ENCODE measurements around the gene FGF1.

Gene FGF1

GRCh38 chr5:142610176-142611001, 75.5 kb downstream of the FGF1 start:
- no peak for DNase-seq (ENCODE audit: low read depth)

GRCh38 chr5:142609142-142609541, 76.7 kb downstream of the FGF1 start:
- DNase-seq (ENCODE audit: low read depth), result no peak

- no peak for DNase-seq (ENCODE audit: low read depth)
Observed at GRCh38 chr5:142608081-142608480, 77.8 kb downstream of the FGF1 start.

- no peak for DNase-seq (ENCODE audit: low read depth)
Observed at GRCh38 chr5:142605611-142606010, 80.3 kb downstream of the FGF1 start.

- no peak for DNase-seq (ENCODE audit: low read depth)
Observed at GRCh38 chr5:142602720-142603245, 83.1 kb downstream of the FGF1 start.

DNA sequence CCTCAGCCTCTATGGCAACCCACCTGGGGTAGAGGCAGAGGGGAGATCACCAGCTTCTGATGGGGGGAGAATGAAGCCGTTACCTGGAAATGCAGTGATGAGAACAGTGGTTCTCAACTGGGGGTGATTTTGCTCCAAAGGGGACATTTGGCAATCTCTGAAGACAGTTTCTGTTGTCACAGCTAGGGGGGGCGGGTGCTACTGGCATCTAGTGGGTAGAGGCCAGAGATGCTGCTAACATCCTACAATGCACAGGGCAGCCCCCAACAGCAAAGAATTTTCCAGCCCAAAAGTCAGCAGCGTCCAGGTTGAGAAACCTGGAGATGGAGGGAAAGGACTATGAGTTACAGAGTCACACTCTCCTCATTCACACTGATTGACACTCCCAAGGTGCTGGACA, 84.5 kb downstream of the FGF1 start:
- DNase-seq (ENCODE audit: low read depth), result no peak

- DNase-seq (ENCODE audit: low read depth), result no peak
Observed at GRCh38 chr5:142600611-142601358, 85.1 kb downstream of the FGF1 start.

DNA sequence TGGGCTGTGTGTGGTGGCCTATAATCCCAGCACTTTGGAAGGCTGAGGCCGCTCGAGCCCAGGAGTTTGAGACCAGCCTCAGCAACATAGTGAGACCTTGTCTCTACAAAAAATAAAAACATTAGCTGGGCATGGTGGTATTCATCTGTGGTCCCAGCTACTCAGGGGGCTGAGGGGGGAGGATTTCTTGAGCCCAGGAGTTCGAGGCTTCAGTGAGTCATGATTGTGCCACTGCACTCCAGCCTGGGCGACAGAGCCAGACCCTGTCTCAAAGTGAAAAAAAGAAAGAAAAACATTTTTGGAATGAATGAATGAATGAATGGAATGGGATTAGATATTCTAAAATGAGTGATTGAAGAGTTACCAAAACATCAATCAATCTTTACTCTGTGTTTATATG, 85.8 kb downstream of the FGF1 start:
- no peak for DNase-seq (ENCODE audit: low read depth)

- DNase-seq (ENCODE audit: low read depth), result no peak
Observed at GRCh38 chr5:142598338-142598700, 87.6 kb downstream of the FGF1 start.

GRCh38 chr5:142597546-142598337, 88.1 kb downstream of the FGF1 start:
- no peak for DNase-seq (ENCODE audit: low read depth)

DNA sequence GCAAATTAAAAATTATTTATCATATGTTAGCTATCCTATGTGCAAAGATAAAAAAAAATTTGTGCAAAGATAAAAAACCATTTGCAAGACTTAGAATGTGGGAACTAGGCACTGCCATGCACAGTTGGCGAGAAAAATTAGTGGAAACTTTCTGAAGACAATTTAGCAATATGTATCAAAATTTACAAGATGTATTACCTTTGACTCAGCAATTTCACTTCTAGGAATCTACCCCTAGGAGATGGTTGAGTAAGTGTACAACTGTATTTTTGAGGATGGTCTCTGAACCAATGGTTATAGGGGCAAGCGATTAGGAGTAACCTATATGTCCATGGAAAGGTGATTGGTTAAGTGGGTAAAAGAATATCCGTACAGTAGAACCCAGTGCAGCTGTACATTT, 88.9 kb downstream of the FGF1 start:
- no peak for DNase-seq (ENCODE audit: low read depth)

- no peak for DNase-seq (ENCODE audit: low read depth)
Observed at GRCh38 chr5:142592365-142592764, 93.5 kb downstream of the FGF1 start.

DNA sequence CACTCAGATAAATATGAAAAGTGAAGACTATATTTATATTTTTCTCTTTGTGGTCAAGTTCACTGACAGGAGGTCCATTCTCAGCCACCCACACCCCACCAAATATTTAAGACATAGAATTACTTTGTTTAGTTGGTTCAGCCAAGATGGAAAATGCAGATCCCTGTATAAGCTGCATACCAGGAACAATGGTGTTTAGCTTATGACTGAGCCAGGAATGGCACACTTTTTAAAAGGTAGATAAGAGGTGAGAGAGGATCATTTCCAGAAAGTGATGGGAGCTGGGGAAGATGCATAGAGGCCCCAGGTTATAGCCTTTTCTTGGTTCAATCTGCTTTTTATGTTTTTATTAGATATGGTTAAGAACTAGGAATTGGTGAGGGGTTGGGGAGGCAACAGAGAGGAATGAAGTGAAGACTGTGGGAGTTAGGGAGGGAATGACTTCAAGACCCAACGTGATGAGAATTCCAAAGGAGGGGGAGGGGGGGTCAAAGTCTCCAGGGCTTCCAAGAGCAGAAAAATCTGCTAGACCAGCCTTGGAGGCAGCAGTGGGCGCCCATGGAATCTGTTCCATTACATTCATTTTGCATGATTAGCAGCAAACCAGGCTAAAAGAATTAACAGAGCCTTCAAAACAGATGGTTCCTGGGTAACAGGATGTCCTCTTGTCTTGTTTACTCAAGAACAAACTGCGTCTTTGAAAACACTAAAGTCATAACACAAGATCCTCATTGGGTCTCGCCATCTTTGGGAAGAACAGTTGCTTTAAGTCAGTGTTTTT, 95.2 kb downstream of the FGF1 start:
- DNase-seq (ENCODE audit: low read depth), result no peak

DNA sequence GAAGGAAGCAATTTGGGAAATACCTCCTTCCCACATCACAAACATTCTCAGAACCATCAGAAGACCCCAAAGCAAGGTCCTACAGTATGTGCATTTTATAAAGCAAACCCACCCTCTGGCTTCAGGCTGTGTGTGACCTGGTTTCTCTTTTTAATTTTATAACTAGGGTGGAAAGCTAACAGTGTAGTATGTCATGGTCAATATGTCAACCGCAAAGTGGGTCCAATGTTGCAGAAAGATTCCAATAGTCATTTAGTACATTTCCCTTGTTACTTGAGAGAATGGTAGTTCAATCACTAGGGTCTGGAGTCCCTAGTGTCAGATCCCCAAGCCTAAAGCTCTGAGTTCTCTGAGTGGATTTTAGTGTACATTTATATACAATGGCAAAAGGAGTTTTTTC, 96.2 kb downstream of the FGF1 start:
- no peak for DNase-seq (ENCODE audit: low read depth)

DNA sequence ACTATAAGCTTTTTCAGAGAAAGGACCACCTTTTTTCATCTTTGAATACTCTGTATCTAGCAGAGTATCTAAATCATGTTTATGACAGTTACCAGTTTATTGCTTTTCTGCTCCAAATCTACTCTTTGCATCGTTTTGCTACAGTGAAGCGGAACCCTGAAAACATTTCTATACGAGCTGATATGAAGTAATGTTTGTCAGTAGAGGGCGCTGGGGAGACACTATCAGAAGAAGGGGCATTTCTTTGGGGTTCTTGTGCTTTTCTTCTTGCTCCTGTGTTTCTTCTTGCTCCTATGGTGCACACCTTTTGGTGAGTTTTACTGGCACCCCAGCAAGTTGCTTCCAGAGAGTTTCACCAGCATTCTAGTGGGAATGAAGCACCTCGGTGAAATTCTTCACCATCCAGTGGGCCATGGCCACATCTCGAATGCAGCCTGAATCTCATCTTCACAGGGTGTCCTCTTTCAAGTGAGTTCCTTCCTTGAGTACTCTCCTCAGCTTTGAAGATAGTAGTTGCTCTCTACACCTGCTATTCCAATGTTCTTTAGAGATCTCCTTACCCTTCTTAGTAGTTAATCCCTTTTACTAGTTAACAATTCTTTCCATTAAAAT, 98.4 kb downstream of the FGF1 start:
- no peak for DNase-seq (ENCODE audit: low read depth)

- DNase-seq (ENCODE audit: low read depth), result no peak
Observed at GRCh38 chr5:142586552-142586951, 99.3 kb downstream of the FGF1 start.

- DNase-seq (ENCODE audit: low read depth), result no peak
Observed at GRCh38 chr5:142585451-142585850, 100.4 kb downstream of the FGF1 start.

GRCh38 chr5:142584891-142585290, 101.0 kb downstream of the FGF1 start:
- no peak for DNase-seq (ENCODE audit: low read depth)

GRCh38 chr5:142578161-142578830, 107.6 kb downstream of the FGF1 start:
- no peak for DNase-seq (ENCODE audit: low read depth)

- no peak for DNase-seq (ENCODE audit: low read depth)
Observed at GRCh38 chr5:142576804-142577203, 109.1 kb downstream of the FGF1 start.

- no peak for DNase-seq (ENCODE audit: low read depth)
Observed at GRCh38 chr5:142576303-142576702, 109.6 kb downstream of the FGF1 start.
